Fibroblast of gingiva (primary cell): Measurements from ENCODE around the gene LCP1.

ENCODE experiments used
- DNase-seq: peaks from one replicate; pipeline ENCODE4 v3.0.0-alpha.2; 2011; ENCODE audit warnings: low read depth

The LCP1 gene

DNA sequence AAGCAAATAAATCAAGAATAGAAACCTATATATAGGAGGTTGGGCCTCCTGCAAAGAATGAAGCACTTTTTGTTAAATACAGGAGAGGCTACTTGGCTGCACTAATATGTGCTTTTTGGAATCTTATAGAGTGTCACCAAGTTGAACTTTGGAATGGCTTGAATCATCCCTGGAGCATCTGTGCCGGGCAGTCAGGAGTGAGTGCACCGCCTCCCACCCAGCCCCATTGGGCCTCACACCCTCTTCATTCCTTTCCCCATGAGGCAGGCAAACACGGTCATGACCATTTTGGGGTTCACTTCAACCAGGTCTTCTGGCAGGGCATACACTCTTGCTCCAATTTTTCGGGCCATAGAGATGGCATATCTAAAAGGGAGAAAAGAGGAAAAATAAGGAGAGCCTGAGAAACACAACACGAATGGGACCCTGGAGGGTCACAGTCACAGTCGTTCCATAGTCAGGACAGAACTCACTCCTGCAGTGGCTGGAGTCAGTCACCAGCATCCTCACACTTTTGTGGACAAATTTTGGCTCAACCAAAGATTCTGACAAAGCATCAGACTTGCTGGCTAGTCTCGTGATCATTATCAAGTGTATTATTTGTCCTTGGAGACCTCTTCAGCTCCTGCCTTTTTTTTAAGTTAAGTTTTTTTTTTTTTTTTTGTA, 54.5 kb downstream of the LCP1 start:
- DNase-seq = no peak

DNA sequence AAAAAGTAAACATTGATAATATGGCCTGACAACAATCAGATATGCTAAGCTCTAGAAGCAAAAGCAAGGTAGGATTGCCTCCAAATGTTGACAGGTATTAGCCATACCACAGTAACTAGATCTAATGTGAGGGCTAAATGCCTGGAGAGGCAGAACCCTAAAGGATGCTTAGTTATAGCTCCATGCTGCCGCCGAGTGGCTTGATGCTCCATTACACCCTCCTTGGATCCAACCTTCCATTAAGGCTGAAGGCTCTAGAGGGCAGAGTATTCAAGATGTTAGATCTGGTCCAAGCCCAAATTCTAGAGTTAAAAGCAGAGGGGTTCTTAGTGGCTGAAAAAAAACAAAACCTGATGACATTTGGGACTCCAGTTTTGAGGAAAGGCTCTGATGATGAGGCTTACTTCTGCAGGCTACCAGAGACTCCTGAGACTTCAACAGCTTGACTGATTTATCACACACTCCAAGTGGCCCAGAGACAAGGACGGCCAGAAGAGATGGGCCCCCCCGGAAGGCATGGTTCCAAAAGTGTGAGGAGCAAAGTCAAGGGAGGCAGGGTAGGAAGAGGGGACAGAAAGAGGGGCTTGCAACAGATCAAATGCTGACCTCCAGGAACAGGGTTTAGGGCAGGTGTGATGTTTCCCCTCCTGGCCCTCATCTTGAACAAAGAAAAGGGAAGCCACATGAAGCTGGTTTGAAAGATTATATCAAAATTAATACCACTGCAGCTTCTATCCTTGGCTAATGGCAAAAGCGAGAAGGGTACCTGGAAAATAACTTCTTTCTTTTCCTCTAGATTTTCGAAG, 55.2 kb downstream of the LCP1 start:
- DNase-seq = peak; percentile 60

DNA sequence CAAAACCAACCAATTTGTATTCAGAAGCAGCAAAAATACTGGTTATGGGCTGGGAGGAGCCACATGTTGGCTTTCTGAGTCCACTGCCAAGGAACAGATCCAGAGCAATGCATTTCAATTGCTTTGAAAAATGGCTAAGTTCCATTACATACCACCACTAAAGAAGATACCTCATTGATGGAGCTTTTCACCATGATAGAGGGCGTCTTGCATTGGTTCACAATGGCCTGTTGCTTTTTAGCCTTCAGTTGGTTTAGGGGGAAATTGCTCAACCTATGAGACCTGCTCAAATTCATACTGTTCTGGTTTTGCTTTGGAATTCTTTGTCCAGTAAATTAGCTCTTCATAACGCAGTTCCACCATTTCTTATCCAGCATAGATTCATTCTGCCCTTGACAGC, 55.9 kb downstream of the LCP1 start:
- DNase-seq = no peak

DNA sequence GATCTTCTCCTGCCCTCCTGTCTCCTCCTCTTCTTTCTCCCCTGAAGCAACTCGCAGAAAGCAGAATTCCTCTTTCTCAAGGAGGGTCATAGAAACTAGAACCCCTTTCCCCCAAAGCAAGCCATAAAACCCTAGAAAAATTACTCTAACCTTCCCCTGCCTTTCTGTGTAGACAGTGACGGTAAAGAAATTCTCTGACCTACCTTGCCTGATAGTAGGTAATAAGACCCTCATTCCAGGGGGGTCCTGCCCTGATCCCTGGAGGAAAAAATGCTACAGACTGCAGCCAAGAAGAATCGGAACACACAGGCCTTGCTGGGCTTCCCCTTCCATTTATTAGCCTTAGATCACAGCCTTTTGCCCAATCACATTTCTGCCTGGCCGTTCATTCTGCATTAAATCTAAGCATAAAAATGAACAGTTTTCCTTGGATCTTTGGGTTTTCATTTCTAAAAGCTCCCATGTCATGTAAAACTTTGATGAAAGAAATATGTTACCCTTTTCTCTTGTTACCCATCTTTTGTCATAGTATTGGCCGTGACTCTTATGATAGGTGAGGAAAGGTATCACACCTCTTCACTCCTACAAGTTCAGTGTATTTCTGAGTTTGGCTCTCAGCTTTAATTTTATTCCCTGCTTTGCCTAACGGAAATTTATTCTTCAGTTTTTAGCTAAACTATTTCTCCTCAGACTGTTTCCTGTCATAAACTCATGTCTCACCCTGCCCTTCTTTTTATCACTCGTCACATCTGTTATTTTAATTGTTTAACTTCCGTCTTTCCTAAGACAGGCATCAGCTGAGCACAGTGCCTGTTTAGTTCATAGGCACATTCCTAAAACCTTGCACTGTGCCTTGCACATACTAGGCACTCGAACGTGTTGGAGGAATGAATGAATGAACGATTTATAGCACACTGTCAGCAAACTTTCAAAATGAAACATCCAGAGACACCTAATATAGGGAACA, 56.7 kb downstream of the LCP1 start:
- no peak for DNase-seq

GRCh38 chr13:46124531-46124966, 57.4 kb downstream of the LCP1 start:
- DNase-seq = no peak

DNA sequence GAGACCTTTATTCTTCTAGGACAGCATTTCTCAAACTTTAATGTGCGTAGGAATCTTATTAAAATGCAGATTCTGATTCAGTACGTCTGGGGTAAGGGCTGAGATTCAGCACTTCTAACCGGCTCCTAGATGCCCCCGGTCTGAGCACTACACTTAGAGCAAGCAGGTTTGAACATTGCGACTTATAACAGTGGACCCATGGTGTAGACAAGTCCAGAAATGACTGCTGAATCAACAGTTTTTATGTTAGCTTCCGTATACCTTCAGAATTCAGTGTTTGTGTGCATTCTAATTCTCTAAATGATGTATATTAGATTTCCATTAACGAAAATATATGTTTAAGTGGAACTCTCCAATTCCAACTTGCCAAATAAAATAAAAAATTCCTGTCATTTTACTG, 59.7 kb downstream of the LCP1 start:
- DNase-seq = no peak

DNA sequence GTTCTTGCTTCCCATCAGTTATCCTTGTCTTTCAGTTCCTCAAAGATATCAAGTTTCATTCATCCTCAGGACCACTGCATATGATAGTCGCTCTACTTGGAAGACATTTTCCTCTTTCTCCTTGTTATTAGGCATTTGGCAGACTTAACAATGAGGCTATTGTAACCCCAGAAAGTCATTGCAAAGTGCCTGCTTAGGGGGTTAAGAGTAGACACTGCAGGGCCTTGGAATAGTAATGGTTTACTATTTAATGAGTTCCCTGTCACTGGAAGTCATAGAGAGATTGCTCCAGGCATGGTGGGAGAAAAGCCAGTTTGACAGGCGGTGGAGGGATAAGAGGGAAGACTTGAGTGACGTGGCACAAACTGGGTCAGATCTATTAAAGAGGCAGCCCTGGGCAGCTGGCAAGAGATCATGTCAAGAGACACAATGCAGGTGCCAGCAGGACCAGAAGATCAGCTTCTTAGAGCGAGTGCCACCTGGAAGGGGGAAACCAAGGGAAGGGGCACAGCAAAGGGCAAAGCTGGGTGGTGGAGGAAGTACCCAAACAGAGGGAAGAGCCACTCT, 60.3 kb downstream of the LCP1 start:
- no peak for DNase-seq

- no peak for DNase-seq
Observed at GRCh38 chr13:46121033-46121432, 60.9 kb downstream of the LCP1 start.

DNA sequence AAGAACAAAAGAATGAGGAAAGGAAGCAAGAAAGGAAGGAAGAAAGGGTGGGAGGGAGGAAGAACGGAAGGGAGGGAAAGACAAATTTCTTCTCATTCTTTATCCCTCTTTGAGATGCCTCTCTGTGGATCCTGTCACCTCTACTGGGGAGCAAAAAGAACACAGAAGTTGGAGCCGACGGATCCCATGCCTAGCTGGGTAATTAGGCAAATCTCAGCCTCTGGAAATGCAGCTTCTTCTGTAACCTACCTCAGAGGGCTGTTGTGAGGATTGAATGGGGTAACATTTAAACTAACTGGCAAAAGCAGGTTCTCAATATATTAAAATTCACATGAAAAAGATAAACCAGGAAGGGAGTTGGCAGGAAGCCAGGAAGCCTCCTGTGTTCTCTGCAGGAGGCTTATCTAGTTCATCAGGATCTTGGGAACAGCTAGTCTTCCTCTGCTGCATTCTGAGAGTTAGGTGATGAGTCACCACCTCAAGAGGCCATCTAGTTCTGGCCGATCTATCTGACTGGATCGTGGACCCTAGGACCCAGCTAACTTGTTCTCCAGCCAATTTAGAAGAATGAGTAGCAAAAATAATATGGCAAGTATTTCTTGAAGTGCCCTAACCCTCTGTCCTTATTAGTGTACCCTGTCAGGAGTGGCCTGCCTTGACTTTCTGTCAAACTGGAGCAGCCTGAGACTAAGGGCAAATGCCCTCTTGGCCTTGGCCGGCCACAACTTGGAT, 61.9 kb downstream of the LCP1 start:
- DNase-seq = no peak

- DNase-seq = no peak
Observed at GRCh38 chr13:46116653-46117502, 65.1 kb downstream of the LCP1 start.

- DNase-seq = no peak
Observed at GRCh38 chr13:46114613-46115012, 67.4 kb downstream of the LCP1 start.

- no peak for DNase-seq
Observed at GRCh38 chr13:46113596-46113995, 68.4 kb downstream of the LCP1 start.

DNA sequence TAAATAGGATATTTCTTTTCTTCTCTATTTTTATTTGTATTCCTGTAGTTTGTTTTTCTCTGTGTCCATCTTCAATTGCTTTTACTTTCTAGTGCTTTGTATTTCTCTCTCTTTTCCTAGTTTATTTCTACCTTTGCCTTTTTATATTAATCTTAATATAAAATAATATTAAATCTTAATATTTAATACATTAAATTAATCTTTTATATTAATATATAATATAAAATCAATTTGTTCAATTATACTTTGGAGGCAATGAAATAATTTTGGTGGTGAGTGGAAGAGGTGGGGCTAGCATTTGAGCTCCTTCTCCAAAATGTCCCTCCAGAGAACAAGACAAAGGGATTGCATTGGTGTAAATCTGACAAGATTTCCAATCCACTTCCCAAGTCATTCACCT, 70.8 kb downstream of the LCP1 start:
- DNase-seq = no peak

DNA sequence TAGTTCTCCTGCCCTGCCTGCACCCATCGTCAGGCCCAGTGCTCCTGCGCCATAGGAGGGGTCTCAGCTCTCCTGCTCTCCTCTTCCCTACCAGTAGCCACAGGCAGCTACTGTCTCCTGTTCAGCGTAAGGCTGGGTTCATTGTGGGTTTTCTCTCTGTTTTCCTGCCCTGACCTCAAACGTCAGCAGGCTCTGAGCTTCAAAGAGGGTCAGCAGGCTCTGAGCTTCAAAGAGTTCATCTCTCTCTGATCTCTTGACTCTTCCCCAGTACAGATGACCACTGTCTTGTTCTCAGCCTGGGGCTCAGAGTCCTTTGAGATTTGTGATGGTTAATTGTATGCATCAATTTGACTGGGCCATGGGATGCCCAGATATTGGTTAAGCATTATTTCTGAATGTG, 72.5 kb downstream of the LCP1 start:
- no peak for DNase-seq

- no peak for DNase-seq
Observed at GRCh38 chr13:46106839-46107371, 75.1 kb downstream of the LCP1 start.

DNA sequence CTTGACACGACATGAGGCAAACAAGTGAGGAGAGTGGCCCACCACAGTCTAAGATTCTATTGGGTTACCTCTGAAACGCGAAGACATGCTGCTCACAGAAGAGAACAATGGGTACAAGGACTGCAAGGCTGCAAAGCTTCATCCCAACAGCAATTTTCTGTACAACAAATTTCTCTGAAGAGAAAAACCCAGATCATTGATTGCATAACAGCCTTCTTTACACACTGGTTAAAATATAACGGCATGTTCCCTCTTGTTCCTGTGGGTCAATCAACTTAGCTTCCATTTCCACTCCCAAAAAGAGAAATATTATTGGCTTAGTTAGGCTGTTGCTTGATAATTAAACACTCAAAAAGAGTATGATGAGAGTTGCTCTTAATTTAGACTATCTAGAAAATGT, 77.1 kb downstream of the LCP1 start, which contains the start of gene CPB2:
Gene CPB2, minus strand, starts transcription at position 166 of the 400 bp plus-strand sequence. Its CDS starts 24 bp downstream, at position 142.
- DNase-seq = no peak

- no peak for DNase-seq
Observed at GRCh38 chr13:46103037-46103436, 78.9 kb downstream of the LCP1 start.

- DNase-seq = no peak
Observed at GRCh38 chr13:46102255-46102605, 79.7 kb downstream of the LCP1 start.

DNA sequence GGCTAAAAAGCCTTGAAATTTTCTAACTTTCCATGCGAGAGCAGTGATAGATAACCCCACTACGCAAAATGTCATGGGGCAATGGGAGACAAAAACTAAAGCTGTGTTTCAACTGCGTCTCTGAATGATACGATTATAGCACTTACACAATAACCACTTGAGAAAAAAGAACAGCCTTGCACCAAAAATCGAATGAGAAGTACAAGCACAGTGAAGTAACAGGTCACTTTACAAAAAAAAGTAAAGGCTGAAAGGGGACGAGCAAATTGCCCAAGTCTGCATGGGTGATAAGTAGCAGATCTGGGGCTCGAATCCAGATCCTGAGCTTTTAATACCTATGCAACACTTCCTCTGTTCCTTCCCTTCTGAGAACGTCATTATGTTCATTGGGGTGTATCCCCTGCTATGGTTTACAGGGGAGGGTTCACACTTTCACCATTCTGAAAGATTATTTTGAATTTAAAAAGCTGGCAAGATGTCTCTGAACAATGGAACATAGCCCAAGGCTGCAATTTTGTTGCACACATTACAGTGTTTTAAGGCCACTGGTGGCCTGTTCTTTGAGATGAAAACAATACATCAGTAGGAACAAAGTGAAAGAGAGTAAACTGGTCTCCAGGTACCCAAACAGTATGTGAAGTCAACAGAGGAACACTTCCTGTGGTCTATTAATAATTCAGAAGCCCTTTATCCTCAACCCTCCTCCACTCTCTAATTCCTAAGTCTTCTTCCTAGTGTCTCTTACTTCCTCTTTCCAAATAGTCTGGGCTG, 80.3 kb downstream of the LCP1 start:
- no peak for DNase-seq
